Calu3 (cell line): Measurements from ENCODE around the gene XRN2. TPM values are rescaled to one million over a fixed set of nuclear protein-coding genes. Genes with fewer than 3 reads are reported as not detected.

Experiments used
- BruUV-seq: library from RNA; stranded (reverse); fragments of 400-500 nt; replicated peaks from 2 replicates; lab custom pipeline; 2021; lab: Mats Ljungman, UMichigan
- CTCF ChIA-PET: fragments of 300-600 bp; sonication (Branson Sonifier 250); formaldehyde crosslinking; loops from one replicate; lab custom pipeline; 2022; ENCODE audit warnings: antibody characterized with exemption; lab: Charles Lee
- DNase-seq: peaks from one replicate; pipeline ENCODE4 v3.0.0; 2022
- H3K27ac Mint-ChIP-seq: one replicate; pipeline ENCODE4 v1.8.0; 2022; ENCODE audit warnings: mixed read lengths; ENCODE audit not compliant: unreplicated experiment
- H3K27me3 Mint-ChIP-seq: one replicate; pipeline ENCODE4 v1.8.0; 2022; ENCODE audit warnings: mixed read lengths; ENCODE audit not compliant: unreplicated experiment
- H3K36me3 Mint-ChIP-seq: one replicate; pipeline ENCODE4 v1.8.0; 2022; ENCODE audit warnings: mild to moderate bottlenecking, moderate library complexity, mixed read lengths; ENCODE audit not compliant: insufficient read depth, unreplicated experiment
- H3K4me1 Mint-ChIP-seq: one replicate; pipeline ENCODE4 v1.8.0; 2022; ENCODE audit warnings: mild to moderate bottlenecking, low read depth, mixed read lengths; ENCODE audit not compliant: unreplicated experiment
- H3K4me3 Mint-ChIP-seq: one replicate; pipeline ENCODE4 v1.8.0; 2022; ENCODE audit warnings: mild to moderate bottlenecking, low read depth, moderate library complexity, mixed read lengths; ENCODE audit not compliant: unreplicated experiment
- H3K9me3 Mint-ChIP-seq: one replicate; pipeline ENCODE4 v1.8.0; 2022; ENCODE audit warnings: low read depth, mixed read lengths; ENCODE audit not compliant: unreplicated experiment
- CTCF ChIP-seq: fragments of 200-600 bp; IDR thresholded peaks from one replicate; pipeline ENCODE4 v1.8.0; 2022; ENCODE audit warnings: antibody characterized with exemption; ENCODE audit not compliant: unreplicated experiment
- intact Hi-C: fragments of 100-400 bp; cut with micrococcal nuclease; formaldehyde crosslinking; loops from one replicate; pipeline ENCODE4 v1.10.0; 2022; ENCODE audit not compliant: unreplicated experiment
- total RNA-seq: library from RNA; stranded (reverse); gene quantifications from 2 replicates; pipeline ENCODE4 v1.2.3, GENCODE V29; 2022

The XRN2 gene
- total RNA-seq, 1 experiment from 2014 or later: 24.7 TPM

- CTCF ChIA-PET: no interaction called here
- Mint-ChIP-seq H3K4me3 (no peak overlapping the region), H3K36me3 (no peaks in the 10 kb centered on the region), H3K27me3 (peaks cover 12% of the 10 kb centered on the region), H3K4me1 (no peaks in the 10 kb centered on the region), H3K27ac (no peak overlapping the region), H3K9me3 (no peaks in the 10 kb centered on the region)
- intact Hi-C loops: no loop called here
- TF ChIP-seq CTCF: no peak
- DNase-seq: no peak
- no TSS peak for BruUV-seq
These were observed 33.4 kb upstream of the XRN2 start for GRCh38 chr20:21269772-21270171.

- Mint-ChIP-seq H3K27ac (no peak overlapping the region), H3K27me3 (peaks cover 12% of the 10 kb centered on the region), H3K4me1 (no peaks in the 10 kb centered on the region), H3K9me3 (no peaks in the 10 kb centered on the region), H3K4me3 (no peak overlapping the region), H3K36me3 (no peaks in the 10 kb centered on the region)
- CTCF ChIA-PET: no interaction called here
- BruUV-seq: no TSS peak
- no peak for TF ChIP-seq CTCF
- intact Hi-C loops: no loop called here
- DNase-seq: no peak
These were observed 32.3 kb upstream of the XRN2 start for GRCh38 chr20:21270806-21271205.

- H3K4me1 Mint-ChIP-seq: no peaks in the 10 kb centered on the region
- CTCF ChIA-PET: no interaction called here
- DNase-seq: no peak
These were observed 30.9 kb upstream of the XRN2 start for GRCh38 chr20:21272279-21272678.

DNA sequence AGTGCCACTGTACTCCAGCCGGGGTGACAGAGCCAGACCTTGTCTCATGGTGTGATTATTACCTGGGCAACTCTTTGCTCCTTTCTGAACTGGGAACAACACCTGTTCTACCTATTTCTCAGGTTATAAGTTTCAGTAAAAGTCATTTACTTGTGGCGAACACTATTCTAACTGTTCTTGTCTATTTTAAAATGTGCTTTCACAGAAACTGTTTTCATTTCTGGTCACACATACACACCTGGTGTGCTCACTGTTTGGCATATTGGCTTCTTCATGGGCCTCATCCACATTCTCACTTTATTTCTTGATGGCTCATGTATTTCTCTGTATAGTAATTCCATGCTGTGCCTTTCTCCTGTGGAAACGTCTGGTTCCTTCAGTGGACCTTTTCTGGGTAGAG is 30.5 kb upstream of the XRN2 start:
- BruUV-seq: no TSS peak
- H3K36me3 Mint-ChIP-seq: no peaks in the 10 kb centered on the region
- no peak overlapping the region for H3K27ac Mint-ChIP-seq
- H3K27me3 Mint-ChIP-seq: peaks cover 12% of the 10 kb centered on the region
- H3K9me3 Mint-ChIP-seq: no peaks in the 10 kb centered on the region
- H3K4me3 Mint-ChIP-seq: no peak overlapping the region
- CTCF ChIA-PET: interaction anchor here (0.6 kb wide), 1 partner anchor 641 kb away, joined by 3 read pairs; no protein-coding TSS in a partner anchor
- no peaks in the 10 kb centered on the region for H3K4me1 Mint-ChIP-seq
- intact Hi-C loops: no loop called here
- no peak for DNase-seq
- TF ChIP-seq CTCF: no peak

More at GRCh38 chr20:21272279-21272678, 30.9 kb upstream of the XRN2 start:
- Mint-ChIP-seq H3K27ac (no peak overlapping the region), H3K36me3 (no peaks in the 10 kb centered on the region), H3K9me3 (no peaks in the 10 kb centered on the region), H3K4me3 (no peak overlapping the region), H3K27me3 (peaks cover 12% of the 10 kb centered on the region)
- no peak for TF ChIP-seq CTCF
- intact Hi-C loops: no loop called here
- BruUV-seq: no TSS peak
